IMR-90 (cell line): ENCODE measurements around the gene TAF4. TPM values are rescaled to one million over a fixed set of nuclear protein-coding genes. Genes with fewer than 3 reads are reported as not detected.

Experiments used
- ATAC-seq: fragments of 200-7000 bp; cut with Tn5 transposase; 2 replicates; pipeline ENCODE4 v1.9.1; 2020; ENCODE audit warnings: low read depth, mild to moderate bottlenecking, moderate library complexity
- BruUV-seq: library from RNA; stranded (reverse); fragments of 400-500 nt; replicated peaks from 2 replicates; lab custom pipeline; 2021; lab: Mats Ljungman, UMichigan
- CTCF ChIA-PET: fragments of 300-600 bp; formaldehyde crosslinking; extraction: SDS; loops from one replicate; lab custom pipeline; 2021; ENCODE audit warnings: antibody characterized with exemption; lab: Yijun Ruan, JAX
- POLR2A ChIA-PET: fragments of 300-600 bp; sonication (Branson Sonifier 250); formaldehyde crosslinking; loops from one replicate; lab custom pipeline; 2022; ENCODE audit warnings: antibody characterized with exemption; ENCODE audit not compliant: unreplicated experiment; lab: Charles Lee
- DNase-seq: peaks from one replicate; pipeline ENCODE4 v3.0.0; 2013
- H2AFZ ChIP-seq: replicated peaks from 2 replicates; pipeline ENCODE3; 2013; ENCODE audit warnings: low read length, mild to moderate bottlenecking; ENCODE audit not compliant: poor library complexity
- H2AK5ac ChIP-seq: 2 replicates; pipeline ENCODE4 v1.6.1; 2013; ENCODE audit warnings: low read depth, low read length, inconsistent platforms
- H2AK9ac ChIP-seq: replicated peaks from 2 replicates; pipeline ENCODE3; 2013; ENCODE audit warnings: mild to moderate bottlenecking, low read depth, low read length, moderate library complexity; ENCODE audit not compliant: poor library complexity
- H2BK120ac ChIP-seq: 2 replicates; pipeline ENCODE4 v1.6.1; 2013; ENCODE audit warnings: low read depth, low read length, inconsistent platforms
- H2BK15ac ChIP-seq: 3 replicates; pipeline ENCODE4 v1.6.1; 2013; ENCODE audit warnings: low read depth, low read length, inconsistent platforms
- H2BK20ac ChIP-seq: 2 replicates; pipeline ENCODE4 v1.6.1; 2013; ENCODE audit warnings: low read depth, mild to moderate bottlenecking, inconsistent platforms, low read length, moderate library complexity
- H2BK5ac ChIP-seq: 2 replicates; pipeline ENCODE4 v1.6.1; 2013; ENCODE audit warnings: mild to moderate bottlenecking, low read depth, low read length, inconsistent platforms; ENCODE audit not compliant: poor library complexity, severe bottlenecking
- H3K14ac ChIP-seq: replicated peaks from 2 replicates; pipeline ENCODE4 v1.6.1; 2013; ENCODE audit warnings: low read depth, low read length, inconsistent platforms
- H3K18ac ChIP-seq: 2 replicates; pipeline ENCODE4 v1.6.1; 2013; ENCODE audit warnings: low read depth, low read length, control low read depth
- H3K23ac ChIP-seq: 2 replicates; pipeline ENCODE4 v1.6.1; 2013; ENCODE audit warnings: low read depth, low read length, inconsistent platforms
- H3K27ac ChIP-seq: 2 replicates; pipeline ENCODE4 v1.5.1; 2013; ENCODE audit warnings: mild to moderate bottlenecking, control low read depth, low read length; ENCODE audit not compliant: insufficient read depth
- H3K27me3 ChIP-seq: 2 replicates; pipeline ENCODE4 v1.6.1; 2013; ENCODE audit warnings: low read length; ENCODE audit not compliant: control insufficient read depth, insufficient read depth
- H3K36me3 ChIP-seq: 2 replicates; pipeline ENCODE4 v1.6.1; 2013; ENCODE audit warnings: low read length, mixed read lengths; ENCODE audit not compliant: control insufficient read depth, insufficient read depth
- H3K4ac ChIP-seq: 2 replicates; pipeline ENCODE4 v1.6.1; 2013; ENCODE audit warnings: low read depth, low read length, inconsistent platforms
- H3K4me1 ChIP-seq: 2 replicates; pipeline ENCODE4 v1.6.1; 2013; ENCODE audit warnings: low read length, mixed read lengths; ENCODE audit not compliant: control insufficient read depth, insufficient read depth
- H3K4me2 ChIP-seq: 2 replicates; pipeline ENCODE4 v1.6.1; 2013; ENCODE audit warnings: low read depth, mild to moderate bottlenecking, control low read depth, low read length, moderate library complexity
- H3K4me3 ChIP-seq: 2 replicates; pipeline ENCODE4 v1.5.1; 2013; ENCODE audit warnings: low read depth, mild to moderate bottlenecking, control low read depth, low read length, moderate library complexity; ENCODE audit not compliant: insufficient read depth
- H3K56ac ChIP-seq: 2 replicates; pipeline ENCODE4 v1.6.1; 2013; ENCODE audit warnings: low read length, inconsistent platforms; ENCODE audit not compliant: insufficient read depth; ENCODE audit errors: extremely low read depth
- H3K79me1 ChIP-seq, 2 experiments: 2 replicates each; pipeline ENCODE4 v1.6.1; 2013; ENCODE audit warnings: low read length in 2 of 2, inconsistent platforms in 1 of 2, low read depth in 1 of 2
- H3K9ac ChIP-seq: 2 replicates; pipeline ENCODE4 v1.6.1; 2013; ENCODE audit warnings: low read depth, low read length, control low read depth
- H3K9me1 ChIP-seq: 2 replicates; pipeline ENCODE4 v1.6.1; 2013; ENCODE audit warnings: low read length, inconsistent platforms; ENCODE audit not compliant: insufficient read depth
- H3K9me3 ChIP-seq: 2 replicates; pipeline ENCODE4 v1.6.1; 2013; ENCODE audit warnings: low read length; ENCODE audit not compliant: control insufficient read depth, insufficient read depth
- H4K20me1 ChIP-seq: 2 replicates; pipeline ENCODE4 v1.6.1; 2013; ENCODE audit warnings: low read length, inconsistent platforms; ENCODE audit not compliant: insufficient read depth
- H4K5ac ChIP-seq: 2 replicates; pipeline ENCODE4 v1.6.1; 2013; ENCODE audit warnings: mild to moderate bottlenecking, low read depth, low read length, control low read depth
- H4K8ac ChIP-seq, 2 experiments: 2 replicates each; pipeline ENCODE4 v1.6.1; 2013; ENCODE audit warnings: low read depth in 2 of 2, low read length in 2 of 2, control low read depth in 1 of 2, inconsistent platforms in 1 of 2
- H4K91ac ChIP-seq: 2 replicates; pipeline ENCODE4 v1.6.1; 2013; ENCODE audit warnings: low read depth, low read length, inconsistent platforms; ENCODE audit not compliant: insufficient read depth
- BHLHE40 ChIP-seq: fragments of 150-350 bp; IDR thresholded peaks from 2 replicates; pipeline ENCODE4 v1.6.1; 2016; ENCODE audit warnings: mild to moderate bottlenecking, low read depth, low read length
- CEBPB ChIP-seq: IDR thresholded peaks from 2 replicates; pipeline ENCODE4 v1.6.1; 2012; ENCODE audit warnings: low read depth, low read length, improper control_type of control experiment
- CHD1 ChIP-seq: IDR thresholded peaks from 2 replicates; pipeline ENCODE4 v1.6.1; 2012; ENCODE audit warnings: low read depth, low read length, improper control_type of control experiment
- FOS ChIP-seq: fragments of 150-350 bp; IDR thresholded peaks from 2 replicates; pipeline ENCODE4 v1.6.1; 2016; ENCODE audit warnings: low read depth, low read length
- MAFK ChIP-seq: IDR thresholded peaks from 2 replicates; pipeline ENCODE4 v1.6.1; 2012; ENCODE audit warnings: low read depth, low read length, improper control_type of control experiment
- MAZ ChIP-seq: IDR thresholded peaks from 2 replicates; pipeline ENCODE4 v1.6.1; 2012; ENCODE audit warnings: low read depth, mild to moderate bottlenecking, low read length, improper control_type of control experiment, moderate library complexity, borderline replicate concordance
- MXI1 ChIP-seq: IDR thresholded peaks from 2 replicates; pipeline ENCODE4 v1.6.1; 2012; ENCODE audit warnings: low read depth, mild to moderate bottlenecking, low read length, moderate library complexity, borderline replicate concordance
- NFE2L2 ChIP-seq: fragments of 150-350 bp; IDR thresholded peaks from 2 replicates; pipeline ENCODE4 v1.6.1; 2016; ENCODE audit warnings: low read depth, mild to moderate bottlenecking, low read length
- POLR2A ChIP-seq: IDR thresholded peaks from 2 replicates; pipeline ENCODE4 v1.6.1; 2012; ENCODE audit warnings: mild to moderate bottlenecking, low read depth, low read length
- RAD21 ChIP-seq: IDR thresholded peaks from 2 replicates; pipeline ENCODE4 v1.6.1; 2012; ENCODE audit warnings: low read length, improper control_type of control experiment
- RCOR1 ChIP-seq: IDR thresholded peaks from 2 replicates; pipeline ENCODE4 v1.6.1; 2012; ENCODE audit warnings: mild to moderate bottlenecking, low read length, improper control_type of control experiment; ENCODE audit not compliant: insufficient replicate concordance
- RFX5 ChIP-seq: IDR thresholded peaks from 2 replicates; pipeline ENCODE4 v1.8.0; 2012; ENCODE audit warnings: low read depth, mild to moderate bottlenecking, low read length, moderate library complexity
- SMC3 ChIP-seq: fragments of 150-350 bp; IDR thresholded peaks from 2 replicates; pipeline ENCODE4 v1.6.1; 2016; ENCODE audit warnings: low read depth, mild to moderate bottlenecking, antibody characterized with exemption, low read length, moderate library complexity
- WGBS, 2 experiments: methylation state at CpG; one replicate each; pipeline versions ENCODE4 v1.1.5 to v1.1.7; 2013; ENCODE audit warnings: missing lambda C conversion rate in 2 of 2; ENCODE audit not compliant: insufficient read length in 1 of 2; ENCODE audit errors: extremely low coverage in 2 of 2; 5-methylcytosine and 5-hydroxymethylcytosine counted together
- dilution Hi-C: fragments of 300-500 bp; cut with HindIII; formaldehyde crosslinking; loops from one replicate; pipeline ENCODE4 v1.14.3; 2018; ENCODE audit warnings: low sequenced_read_pairs; ENCODE audit not compliant: unreplicated experiment
- in situ Hi-C: fragments of 300-500 bp; cut with MboI; formaldehyde crosslinking; loops from 3 replicates; pipeline ENCODE4 v1.14.3; 2019; ENCODE audit warnings: low sequenced_read_pairs, inconsistent platforms, mixed read lengths
- intact Hi-C: fragments of 100-400 bp; cut with micrococcal nuclease; formaldehyde crosslinking; loops from 2 replicates; pipeline ENCODE4 v1.10.0; 2022
- polyA plus RNA-seq, 3 experiments: library from polyadenylated mRNA; depleted of rRNA; stranded (reverse); fragments of >200 nt; gene quantifications; 2 replicates each; pipeline ENCODE4 v1.2.3, GENCODE V29; 2012; ENCODE audit warnings: low replicate concordance in 1 of 3
- total RNA-seq: library from RNA; depleted of rRNA; stranded (reverse); fragments of >200 nt; gene quantifications from 2 replicates; pipeline ENCODE4 v1.2.3, GENCODE V29; 2012
- TF ChIP-seq, protein P1 (sequence below): fragments of 150-350 bp; IDR thresholded peaks from 2 replicates; pipeline ENCODE4 v1.6.1; 2016; ENCODE audit warnings: low read depth, mild to moderate bottlenecking, low read length, moderate library complexity, borderline replicate concordance
- TF ChIP-seq, protein P2 (sequence below): conservative IDR thresholded peaks from 2 replicates; pipeline ENCODE4 v1.5.1; 2012; ENCODE audit warnings: mild to moderate bottlenecking, low read depth, low read length, improper control_type of control experiment
- TF ChIP-seq, protein P3 (sequence below): fragments of 150-350 bp; IDR thresholded peaks from 2 replicates; pipeline ENCODE4 v1.6.1; 2017; ENCODE audit warnings: mild to moderate bottlenecking, antibody characterized with exemption, low read length, low read depth

The TAF4 gene
- total and polyA plus RNA-seq, 2 of the 4 experiments (the other 2 are of a cell fraction): 1.4 to 5.1 TPM

DNA sequence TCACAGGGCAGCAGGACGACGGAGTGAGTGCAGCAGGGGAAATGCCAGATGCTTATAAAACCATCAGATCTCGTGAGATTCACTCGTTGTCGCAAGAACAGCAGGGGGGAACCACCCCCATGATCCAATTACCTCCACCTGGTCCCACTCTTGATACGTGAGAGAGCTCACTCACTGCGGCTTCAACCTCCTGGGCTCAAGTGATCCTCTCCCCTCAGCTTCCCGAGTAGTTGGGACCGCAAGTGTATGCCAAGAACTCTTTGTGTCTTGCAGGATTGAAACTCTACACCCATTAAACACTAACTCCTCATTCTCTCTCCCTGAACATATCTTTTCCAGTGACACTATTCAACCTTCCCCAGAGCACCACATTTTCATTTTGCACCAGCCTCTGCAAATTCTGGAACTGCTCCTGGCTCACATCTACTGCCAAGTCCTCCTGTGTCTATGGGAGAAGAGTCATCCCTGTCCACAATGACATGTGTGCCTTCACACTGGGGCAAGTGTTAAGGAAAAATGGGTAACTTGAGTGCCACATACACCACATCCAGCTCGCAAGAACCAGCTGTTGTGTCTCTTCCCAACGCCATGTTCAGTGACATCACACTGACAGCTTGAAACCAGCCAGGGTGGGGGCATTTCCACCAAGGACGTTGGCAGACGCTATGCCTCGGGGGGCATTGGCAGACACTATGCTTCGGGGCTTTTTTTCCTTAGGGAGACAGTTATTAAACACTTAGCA, 14.7 kb upstream of the TAF4 start:
- in situ Hi-C loops: no loop called here
- H2BK15ac ChIP-seq: no peak overlapping the region
- CTCF ChIA-PET: no interaction called here
- H4K8ac ChIP-seq: no peak overlapping the region
- no peaks in the 10 kb centered on the region for H3K4me1 ChIP-seq
- no peak overlapping the region for H3K9ac ChIP-seq
- H4K91ac ChIP-seq: no peak overlapping the region
- H2BK5ac ChIP-seq: no peak overlapping the region
- H3K27ac ChIP-seq: no peak overlapping the region
- H3K79me1 ChIP-seq: no peaks in the 10 kb centered on the region
- DNase-seq: no peak
- no peak overlapping the region for H3K14ac ChIP-seq
- H3K4me2 ChIP-seq: no peak overlapping the region
- no peak overlapping the region for H2BK120ac ChIP-seq
- ATAC-seq: no peak
- no peak overlapping the region for H3K23ac ChIP-seq
- no peak overlapping the region for H2BK20ac ChIP-seq
- H3K4ac ChIP-seq: no peak overlapping the region
- no peaks in the 10 kb centered on the region for H3K9me1 ChIP-seq
- H3K27me3 ChIP-seq: peaks cover 6% of the 10 kb centered on the region
- TF ChIP-seq MAZ (no peak), FOS (no peak), MAFK (no peak), RAD21 (no peak), NFE2L2 (no peak), RFX5 (no peak), BHLHE40 (no peak), CHD1 (no peak), POLR2A (no peak), SMC3 (no peak), MXI1 (no peak), CEBPB (no peak), RCOR1 (no peak)
- TF ChIP-seq, protein P1, sequence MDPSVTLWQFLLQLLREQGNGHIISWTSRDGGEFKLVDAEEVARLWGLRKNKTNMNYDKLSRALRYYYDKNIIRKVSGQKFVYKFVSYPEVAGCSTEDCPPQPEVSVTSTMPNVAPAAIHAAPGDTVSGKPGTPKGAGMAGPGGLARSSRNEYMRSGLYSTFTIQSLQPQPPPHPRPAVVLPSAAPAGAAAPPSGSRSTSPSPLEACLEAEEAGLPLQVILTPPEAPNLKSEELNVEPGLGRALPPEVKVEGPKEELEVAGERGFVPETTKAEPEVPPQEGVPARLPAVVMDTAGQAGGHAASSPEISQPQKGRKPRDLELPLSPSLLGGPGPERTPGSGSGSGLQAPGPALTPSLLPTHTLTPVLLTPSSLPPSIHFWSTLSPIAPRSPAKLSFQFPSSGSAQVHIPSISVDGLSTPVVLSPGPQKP: no peak
- TF ChIP-seq, protein P2, sequence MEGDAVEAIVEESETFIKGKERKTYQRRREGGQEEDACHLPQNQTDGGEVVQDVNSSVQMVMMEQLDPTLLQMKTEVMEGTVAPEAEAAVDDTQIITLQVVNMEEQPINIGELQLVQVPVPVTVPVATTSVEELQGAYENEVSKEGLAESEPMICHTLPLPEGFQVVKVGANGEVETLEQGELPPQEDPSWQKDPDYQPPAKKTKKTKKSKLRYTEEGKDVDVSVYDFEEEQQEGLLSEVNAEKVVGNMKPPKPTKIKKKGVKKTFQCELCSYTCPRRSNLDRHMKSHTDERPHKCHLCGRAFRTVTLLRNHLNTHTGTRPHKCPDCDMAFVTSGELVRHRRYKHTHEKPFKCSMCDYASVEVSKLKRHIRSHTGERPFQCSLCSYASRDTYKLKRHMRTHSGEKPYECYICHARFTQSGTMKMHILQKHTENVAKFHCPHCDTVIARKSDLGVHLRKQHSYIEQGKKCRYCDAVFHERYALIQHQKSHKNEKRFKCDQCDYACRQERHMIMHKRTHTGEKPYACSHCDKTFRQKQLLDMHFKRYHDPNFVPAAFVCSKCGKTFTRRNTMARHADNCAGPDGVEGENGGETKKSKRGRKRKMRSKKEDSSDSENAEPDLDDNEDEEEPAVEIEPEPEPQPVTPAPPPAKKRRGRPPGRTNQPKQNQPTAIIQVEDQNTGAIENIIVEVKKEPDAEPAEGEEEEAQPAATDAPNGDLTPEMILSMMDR: no peak
- TF ChIP-seq, protein P3, sequence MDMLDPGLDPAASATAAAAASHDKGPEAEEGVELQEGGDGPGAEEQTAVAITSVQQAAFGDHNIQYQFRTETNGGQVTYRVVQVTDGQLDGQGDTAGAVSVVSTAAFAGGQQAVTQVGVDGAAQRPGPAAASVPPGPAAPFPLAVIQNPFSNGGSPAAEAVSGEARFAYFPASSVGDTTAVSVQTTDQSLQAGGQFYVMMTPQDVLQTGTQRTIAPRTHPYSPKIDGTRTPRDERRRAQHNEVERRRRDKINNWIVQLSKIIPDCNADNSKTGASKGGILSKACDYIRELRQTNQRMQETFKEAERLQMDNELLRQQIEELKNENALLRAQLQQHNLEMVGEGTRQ: no peak
- dilution Hi-C loops: no loop called here
- no TSS peak for BruUV-seq
- H4K5ac ChIP-seq: no peak overlapping the region
- no CpG with 5 or more reads among the region's 15 CpGs for WGBS, 2 experiments
- no peaks in the 10 kb centered on the region for H4K20me1 ChIP-seq
- no peak overlapping the region for H2AK5ac ChIP-seq
- H3K36me3 ChIP-seq: no peaks in the 10 kb centered on the region
- POLR2A ChIA-PET: no interaction called here
- peaks cover 21% of the 10 kb centered on the region for H3K9me3 ChIP-seq
- H3K56ac ChIP-seq: no peak overlapping the region
- intact Hi-C loops: no loop called here
- H3K18ac ChIP-seq: no peak overlapping the region
- no peak overlapping the region for H2AFZ ChIP-seq
- no peak overlapping the region for H3K4me3 ChIP-seq
- H2AK9ac ChIP-seq: no peak overlapping the region
